GM18520 (cell line): Measurements from ENCODE around the gene B3GNT5.
"Not testable (repeated sequence)": the region's sequence is repeated elsewhere in the genome, so short reads cannot be mapped to it uniquely, and the experiment has no call there.

Source experiments
- ATAC-seq: cut with Tn5 transposase; IDR thresholded peaks from one replicate; pipeline ENCODE4 v1.9.1; 2021; ENCODE audit not compliant: unreplicated experiment

Gene B3GNT5

DNA sequence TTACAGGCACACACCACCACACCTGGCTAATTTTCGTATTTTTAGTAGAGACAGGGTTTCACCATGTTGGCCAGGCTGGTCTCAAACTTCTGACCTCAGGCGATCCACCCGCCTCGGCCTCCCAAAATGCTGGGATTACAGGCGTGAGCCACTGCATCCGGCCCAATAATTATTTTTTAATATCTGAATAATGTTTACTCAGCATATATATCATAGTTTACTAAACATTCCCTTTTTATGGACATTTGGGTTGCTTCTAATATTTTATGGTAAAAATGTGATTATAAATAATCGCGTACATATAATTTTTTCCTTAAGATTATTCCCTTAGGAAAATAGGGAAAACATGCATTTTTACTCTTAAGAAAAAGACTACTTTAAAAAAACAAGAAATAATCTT lies 22.8 kb upstream of the B3GNT5 start:
- ATAC-seq, result not testable (repeated sequence)

DNA sequence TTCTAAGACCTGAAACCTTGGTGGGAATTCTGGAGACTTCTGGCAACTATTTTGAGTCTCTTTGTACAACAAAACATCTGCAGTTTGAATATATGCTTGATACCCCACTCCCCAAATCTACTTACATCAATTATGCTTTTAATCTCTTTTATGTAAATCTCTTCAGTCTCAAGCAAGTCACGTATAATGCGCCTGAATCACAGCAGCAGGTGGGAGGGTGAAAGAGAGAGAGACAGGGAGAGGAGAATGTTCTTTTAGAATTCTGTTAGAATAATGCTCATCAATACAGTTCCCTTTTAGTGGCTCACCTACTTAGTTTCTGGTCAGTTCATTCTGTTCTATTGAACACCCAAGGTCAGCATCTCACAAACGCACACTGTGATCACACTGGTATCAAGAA lies 22.2 kb upstream of the B3GNT5 start:
- no peak for ATAC-seq

DNA sequence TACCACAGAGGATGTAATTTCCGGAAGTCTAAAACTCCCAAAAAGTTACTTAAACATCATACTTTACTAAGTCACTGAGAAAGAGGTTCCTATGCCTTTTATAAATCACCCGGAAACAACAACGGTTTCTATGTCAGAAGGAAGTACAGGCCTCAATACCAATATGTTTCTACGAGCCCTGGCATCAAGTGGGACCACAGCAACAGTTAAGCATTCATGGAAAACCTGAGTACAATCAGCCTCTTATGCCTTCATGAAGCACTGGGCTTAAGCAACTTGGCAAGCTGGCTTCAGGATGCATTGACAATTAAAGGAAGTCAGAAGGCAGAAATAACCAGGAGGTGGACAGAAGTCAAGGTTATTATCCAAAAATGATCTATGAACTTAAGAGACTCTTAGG lies 19.1 kb upstream of the B3GNT5 start:
- no peak for ATAC-seq

DNA sequence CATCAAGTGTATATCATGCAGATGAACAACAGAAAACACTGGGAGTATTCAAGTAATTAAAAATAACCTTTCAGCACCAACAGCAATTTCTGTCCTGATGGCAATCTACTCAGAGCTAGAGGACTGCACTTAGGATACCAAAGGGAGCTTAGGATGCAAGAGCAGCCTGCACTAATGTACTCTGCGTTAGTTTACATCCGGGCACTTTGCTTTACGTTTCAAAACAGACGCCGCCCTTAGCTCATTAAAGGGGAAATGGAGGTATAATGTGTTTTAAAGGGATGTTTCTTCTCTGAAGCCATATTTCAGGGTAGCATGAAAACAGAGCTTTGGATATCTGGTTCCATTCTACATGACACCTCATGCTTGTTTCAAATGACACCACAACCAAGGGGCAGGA lies 14.0 kb upstream of the B3GNT5 start:
- no peak for ATAC-seq

DNA sequence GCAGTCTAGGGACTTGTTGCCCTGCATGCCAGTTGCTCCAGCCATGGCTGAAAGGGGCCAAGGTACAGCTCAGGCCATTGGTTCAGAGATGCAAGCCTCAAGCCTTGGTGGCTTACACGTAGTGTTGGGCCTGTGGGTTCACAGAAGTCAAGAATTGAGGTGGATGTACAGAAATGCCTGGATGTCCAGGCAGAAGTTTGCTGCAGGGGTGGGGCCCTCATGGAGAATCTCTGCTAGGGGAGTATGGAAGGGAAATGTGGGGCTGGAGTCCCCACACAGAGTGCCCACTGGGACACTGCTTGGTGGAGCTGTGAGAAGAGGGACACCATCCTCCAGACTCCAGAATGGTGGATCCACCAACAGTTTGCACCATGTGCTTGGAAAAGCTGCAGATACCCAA lies 10.6 kb upstream of the B3GNT5 start:
- no peak for ATAC-seq

DNA sequence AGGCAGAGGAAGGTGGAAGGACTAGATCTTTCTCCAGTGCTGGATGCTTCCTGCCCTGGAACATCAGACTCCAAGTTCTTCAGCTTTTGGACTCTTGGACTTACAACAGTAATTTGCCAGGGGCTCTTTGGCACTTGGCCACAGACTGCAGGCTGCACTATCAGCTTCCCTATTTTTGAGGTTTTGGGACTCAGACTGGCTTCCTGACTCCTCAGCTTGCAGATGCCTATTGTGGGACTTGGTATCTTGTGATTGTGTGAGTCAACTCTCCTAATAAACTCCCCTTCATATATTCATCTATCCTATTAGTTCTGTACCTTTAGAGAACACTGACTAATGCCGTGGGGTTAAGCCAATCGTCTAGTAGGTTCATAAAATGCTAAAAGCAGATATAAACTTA lies 8.8 kb upstream of the B3GNT5 start:
- no peak for ATAC-seq

DNA sequence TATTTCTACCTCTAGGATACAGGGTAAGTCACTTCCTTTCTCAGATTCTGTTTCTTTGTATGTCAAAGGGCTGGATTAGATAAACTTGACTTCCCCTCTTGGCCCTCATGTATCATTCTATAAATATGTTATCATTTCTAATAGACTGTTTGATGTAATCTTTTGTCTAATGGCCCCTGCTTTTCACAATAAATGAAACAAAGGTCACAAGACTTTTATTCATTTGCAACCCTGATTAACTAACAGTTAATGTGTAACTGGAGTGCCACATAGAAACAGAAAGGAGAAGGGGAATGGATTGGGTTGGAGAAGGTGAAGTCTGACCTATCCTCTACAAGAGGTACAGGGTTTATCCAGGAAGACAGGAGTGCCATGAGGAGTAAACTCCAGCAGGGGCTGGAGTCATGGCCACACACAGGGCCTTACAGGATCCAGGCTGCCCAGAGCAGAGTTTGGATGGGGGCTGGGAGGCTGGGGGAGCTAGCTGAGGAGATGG lies 8.0 kb upstream of the B3GNT5 start:
- ATAC-seq, result no peak

DNA sequence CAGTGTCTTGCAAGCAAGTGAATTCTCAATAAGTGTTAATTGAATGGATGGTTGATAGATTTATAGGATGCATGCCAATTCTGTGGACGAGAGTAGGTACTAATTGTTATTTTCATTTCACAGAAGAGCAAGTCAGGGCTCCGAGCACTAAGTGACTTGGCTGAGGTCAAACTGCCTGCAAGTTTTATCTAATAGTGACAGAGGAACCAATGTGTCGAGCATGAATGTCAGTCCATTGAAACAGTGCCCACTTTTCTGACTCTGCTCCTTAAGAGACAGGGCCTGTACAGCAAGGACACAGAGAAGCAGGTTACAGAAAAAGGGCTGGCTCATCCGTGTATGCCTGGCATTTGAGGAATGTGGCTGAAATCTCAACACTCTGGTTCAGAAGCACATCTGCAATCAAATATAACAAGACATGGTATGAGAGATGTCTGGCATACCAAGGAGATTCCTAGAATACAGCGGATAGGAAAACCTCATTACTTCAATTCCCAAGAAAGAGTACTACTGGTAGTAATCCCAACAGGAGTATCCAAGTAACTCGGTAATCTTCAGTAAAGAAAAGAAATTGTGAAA lies 6.0 kb upstream of the B3GNT5 start:
- no peak for ATAC-seq

DNA sequence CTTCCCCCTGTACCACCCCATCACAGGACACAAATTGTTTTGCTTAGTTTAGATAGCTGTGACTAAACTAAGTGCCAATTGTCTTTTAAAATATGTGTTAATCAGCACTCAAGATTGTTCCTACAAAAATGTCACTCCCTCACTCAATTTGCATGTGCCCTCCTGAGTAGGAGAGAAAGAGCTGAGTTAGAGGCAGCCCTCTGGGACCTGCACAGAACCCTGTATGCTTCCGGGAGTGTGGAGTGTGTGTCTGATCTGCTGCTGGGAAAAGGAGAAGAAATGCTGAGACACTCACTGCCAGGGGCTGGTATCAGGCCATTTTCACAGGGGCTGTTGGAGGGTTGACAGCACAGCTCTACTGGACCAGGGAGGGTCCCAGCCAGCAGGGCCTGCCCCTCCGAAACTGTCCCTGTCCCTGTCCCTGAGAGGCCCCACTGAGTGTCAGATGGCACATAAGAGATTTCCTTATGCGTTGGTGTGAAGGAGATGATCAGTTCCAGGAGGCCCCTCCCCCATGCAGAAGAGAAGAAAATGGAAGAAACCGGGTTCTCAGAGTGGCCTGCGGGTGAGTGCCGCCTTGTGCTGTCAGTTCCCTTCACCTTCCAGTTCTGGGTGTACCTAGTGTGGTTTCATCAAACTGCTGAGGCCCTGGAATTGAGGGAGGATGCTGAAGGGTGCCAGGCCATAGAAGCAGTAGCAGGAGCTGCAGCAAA lies 3.9 kb upstream of the B3GNT5 start:
- no peak for ATAC-seq

DNA sequence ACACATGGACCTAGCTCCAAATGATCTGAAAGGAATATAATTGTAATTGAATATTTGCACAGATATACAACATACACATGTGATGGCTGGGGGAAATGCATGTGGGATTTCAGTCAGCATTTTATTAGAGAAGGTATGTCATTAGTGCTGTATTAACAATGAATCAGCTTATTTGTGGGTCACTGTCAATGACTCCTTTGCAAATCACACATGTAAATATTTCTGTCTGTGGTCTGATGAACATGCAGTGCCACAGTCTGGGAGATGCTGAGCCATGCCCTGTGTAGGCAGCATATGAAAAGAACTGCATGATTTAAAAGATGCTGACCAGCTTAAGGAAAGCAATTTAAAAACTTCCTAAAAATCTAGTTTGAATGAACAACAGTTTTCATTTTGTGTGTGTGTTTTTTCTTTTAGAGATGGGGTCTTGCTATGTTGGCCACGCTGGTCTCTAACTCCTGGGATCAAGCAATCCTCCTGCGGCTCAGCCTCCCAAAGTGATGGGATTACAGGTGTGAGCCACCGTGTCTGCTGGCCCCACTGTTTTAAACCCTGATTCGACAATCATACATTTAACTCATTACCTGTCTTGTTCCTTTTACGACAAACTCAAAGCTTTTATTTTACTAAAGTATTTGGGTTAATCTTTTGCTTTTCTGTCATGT lies 803 bp upstream of the B3GNT5 start:
- ATAC-seq, result no peak

DNA sequence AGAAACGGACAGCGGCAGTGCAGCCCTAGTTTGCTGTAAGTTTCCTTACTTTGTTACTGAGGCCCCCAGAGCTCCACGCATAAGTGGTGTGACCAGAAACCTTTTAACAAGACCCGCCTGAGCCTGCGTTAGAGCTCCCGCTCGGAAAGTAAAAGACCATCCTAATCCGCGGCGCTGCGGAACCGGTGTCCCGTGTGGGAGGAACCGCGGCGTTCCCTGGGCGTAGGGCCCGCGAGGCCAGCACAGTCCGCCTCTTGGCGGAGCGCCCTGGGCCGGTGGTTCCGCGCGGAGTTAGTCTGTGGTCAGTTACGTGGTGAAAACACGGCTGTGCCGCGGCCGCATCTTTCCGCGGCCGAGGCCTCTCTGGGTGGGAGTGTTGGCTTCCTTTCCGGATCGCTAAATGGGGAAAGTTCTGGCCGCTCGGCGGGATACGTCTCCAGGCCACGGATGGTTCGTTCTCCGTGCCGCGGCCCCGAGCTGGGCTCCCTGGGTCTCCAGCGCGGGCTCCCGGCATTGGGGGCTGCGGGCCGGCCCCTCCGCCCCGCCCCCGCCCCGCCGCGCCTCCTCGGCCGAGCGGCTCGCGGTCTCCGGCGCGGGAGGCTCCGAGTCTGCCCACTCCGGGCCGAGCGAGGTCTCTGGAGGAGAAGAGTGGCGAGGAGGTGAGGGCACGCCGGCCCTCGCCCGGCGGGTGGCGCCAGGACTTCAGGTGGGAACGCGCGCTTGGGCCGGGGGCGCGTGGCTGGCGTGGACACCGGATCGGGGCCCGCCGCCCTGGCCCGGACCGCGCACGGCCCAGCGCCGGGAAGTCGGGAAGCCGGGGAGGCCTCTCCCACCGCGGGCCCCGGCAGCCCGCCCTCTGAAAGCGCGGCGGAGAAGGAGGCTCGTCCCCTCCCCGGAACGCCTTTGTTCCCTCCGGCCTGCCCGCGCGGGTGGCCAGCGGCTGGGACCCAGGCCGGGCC lies 754 bp downstream of the B3GNT5 start:
- no peak for ATAC-seq

DNA sequence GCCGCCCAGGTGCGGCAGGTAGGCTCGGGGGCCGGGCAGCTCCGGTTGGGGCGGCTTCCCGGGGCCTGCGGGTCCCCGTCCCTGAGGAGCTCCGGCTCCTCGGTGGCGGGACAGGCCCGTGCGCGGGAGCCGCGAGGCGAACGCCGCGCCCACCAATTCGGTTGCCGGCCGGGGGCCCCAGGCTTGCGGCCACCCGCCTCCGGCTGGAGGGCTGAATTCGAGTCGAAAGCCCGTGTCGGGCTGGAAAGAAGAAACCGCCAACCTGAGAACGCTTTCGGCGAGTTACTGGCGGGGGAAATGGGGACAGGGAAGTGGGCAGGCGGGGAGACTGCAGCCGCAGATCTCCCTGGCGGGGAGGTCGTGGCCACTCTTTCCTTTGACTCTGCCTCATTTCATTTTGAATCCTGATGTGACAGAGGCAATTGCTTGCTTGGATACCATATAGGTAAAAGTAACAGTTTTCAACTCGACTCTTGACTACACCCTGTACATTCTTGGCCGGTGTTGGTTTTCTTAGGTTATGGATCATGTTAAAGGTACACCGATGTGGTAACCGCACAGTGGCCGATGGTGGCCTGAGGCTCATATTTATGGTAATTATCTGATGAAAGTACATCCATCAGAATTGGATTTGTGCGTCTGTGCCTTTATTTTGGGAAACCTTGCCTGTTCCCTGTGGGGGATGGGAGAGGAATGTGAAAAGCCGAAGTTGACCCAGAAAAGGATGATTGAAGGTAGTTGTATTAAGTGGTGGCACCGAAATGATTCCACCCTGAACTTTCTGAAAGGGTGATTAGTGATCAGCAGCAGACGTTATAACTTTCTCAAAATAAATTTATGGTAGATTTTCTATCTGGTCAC lies 1.7 kb downstream of the B3GNT5 start:
- ATAC-seq, result no peak

DNA sequence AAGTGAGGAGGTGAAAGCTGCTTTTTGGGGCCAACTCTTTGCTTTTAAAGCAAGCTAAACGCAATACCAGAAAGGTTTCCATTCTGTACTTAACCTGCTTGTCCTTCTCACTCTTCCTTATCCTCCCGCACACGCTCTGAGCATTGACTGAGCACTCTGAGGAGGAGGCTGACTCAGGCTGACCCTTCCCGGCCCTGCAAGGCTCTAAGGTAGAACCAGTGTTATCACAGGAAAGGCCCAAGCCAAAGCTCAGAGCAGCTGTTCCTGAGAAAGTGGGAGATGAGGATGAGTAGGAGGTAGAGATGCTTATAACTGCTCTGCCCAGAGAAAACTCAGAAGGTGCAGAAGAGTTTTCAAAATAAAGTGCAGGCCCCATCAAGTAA lies 2.3 kb downstream of the B3GNT5 start:
- no peak for ATAC-seq

DNA sequence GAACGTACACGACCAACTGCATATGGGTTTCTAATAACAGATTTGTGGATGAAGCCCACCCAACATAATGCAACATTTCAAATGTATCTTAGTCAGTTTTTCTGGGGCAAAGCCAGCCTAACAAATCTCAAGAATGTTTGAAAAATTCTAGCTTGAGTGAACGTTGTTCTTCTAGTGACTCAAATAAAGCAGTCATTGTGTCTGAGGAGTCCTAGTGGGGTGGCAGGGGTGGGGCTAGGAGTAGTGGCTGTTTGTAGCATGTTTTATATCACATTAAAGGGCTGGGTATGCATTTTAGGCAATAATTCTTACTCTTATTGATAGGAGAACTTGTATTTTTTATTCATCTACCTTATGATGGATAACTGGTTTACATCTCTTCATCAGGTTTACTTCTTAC lies 6.0 kb downstream of the B3GNT5 start:
- no peak for ATAC-seq

DNA sequence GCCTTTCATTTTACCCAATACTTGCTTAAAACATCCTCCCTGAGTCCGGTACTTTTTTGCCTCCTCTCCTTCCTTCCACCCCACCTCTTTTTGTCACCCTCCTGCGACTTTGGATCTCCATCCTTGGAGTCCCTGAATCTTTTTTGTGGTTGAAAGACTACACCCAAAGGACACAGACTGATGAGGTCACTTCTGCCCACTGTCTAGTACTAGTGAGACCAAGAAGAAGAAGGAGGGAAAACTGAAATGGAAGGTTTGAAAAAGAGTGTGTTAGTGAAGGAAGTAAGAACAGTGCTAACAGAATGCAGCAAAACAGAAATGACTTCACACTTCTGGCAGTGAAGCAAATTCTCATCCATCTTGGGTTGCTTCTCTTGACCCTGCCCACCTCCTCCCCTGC lies 6.6 kb downstream of the B3GNT5 start:
- ATAC-seq, result no peak

DNA sequence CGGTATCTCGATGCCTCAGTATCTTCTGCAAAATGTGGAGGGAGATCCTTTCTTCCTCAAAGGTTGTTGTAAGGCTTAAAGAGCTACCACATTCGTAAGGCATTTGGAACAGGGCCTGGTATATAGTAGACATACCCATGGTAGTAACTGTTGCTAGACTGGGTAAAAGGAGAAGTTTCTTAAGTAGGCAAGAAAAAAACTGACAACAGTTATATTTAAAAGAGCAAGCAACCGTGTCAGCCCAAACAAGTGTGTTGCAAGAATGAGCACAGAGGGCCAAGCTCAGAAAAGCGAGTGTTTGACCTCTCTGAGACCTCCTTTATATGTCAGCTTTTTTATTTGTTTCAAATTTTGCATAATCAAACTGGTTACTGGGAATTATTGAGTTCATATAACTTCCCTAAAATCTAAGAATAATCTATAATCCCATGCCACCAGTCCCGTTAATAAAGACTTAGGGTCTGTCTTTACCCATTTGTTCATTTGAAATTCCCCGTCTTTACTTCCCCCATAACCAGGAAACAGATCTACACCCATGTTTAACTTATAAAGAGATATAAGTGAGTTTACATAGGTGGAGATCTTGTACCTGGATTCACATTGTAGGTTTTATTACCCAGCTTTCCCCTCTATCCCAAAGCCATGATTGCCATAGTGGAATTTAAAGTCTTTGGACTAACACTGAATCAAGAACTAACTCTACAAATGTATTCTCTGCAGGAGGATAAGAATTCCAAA lies 7.3 kb downstream of the B3GNT5 start:
- no peak for ATAC-seq

DNA sequence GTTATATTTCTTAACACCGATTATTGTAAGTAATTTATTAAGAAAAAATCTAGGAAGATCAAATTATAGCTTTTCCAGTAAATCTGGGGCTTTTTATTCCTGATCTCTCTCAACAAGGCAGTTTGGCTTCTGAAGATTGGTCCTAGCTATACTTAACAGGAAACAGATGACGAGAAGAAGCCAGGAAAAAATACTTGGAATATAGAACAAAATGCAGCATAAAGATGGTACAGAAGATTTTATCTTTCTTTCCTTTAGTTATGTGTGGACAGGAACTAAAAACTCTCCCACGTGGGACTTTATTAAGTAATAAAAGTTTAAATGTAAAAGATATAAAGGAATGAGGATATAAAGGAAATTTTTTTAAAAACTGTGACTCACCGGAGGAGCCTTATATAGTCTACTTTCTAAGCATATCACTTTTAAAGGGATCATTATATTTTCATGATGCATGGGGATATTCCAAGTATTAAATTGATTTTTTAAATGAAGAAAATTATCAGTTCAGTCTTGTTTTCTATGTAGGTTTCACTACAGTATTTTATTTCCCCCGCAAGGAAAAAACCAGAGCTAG lies 8.2 kb downstream of the B3GNT5 start:
- ATAC-seq, result no peak

DNA sequence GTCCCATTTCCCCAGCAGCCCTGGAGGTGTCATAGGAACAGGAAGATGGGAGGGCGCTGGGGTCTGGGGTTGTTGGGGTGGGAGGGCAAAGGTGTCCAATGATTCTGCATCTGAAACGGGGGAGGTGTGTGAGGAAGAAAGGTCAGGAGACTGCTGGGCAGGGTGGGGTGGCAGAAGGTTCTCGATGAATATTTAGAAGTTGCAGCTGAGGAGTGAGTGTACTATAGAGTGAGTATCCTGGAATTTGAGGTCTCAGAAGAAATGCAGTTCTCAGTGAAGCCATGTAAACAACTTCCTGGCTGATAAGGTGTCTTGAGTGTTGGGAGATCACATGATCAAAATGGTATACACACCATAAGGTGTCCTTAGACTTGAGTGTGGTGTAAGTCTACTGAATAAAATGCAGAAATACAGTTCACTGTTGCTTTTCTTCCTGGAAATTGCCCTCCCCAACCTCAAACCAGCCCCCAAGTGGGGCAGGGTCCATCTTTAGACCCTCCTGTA lies 9.9 kb downstream of the B3GNT5 start:
- no peak for ATAC-seq

DNA sequence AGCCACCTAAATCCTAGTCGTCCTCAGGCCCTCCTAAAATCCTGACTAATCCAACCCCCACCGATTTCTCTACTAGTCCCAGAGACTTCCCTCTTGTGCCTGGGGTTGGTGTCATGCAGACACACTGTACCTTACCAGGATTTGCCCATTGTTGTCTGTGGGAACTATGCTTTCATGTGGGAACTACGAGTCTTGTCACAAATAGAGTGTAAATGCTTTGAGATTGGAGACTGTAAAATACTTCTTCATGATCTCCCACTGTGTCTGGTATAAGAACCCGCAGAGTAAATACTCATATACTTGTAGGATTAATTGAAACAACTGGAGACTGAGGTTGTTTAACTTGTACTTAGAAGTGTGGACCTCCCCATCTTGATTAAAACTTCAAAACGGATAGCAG lies 11.2 kb downstream of the B3GNT5 start:
- ATAC-seq, result no peak
